Dedifferentiated amniotic fluid mesenchymal stem cell (primary cell): ENCODE measurements around the gene ABCA3.
A peak's percentile ranks its signal among the peaks of the same experiment; 100 is the strongest.
"Not testable (repeated sequence)": the region's sequence is repeated elsewhere in the genome, so short reads cannot be mapped to it uniquely, and the experiment has no call there.

Experiments used
- DNase-seq: peaks from one replicate; pipeline ENCODE4 v3.0.0-alpha.2; 2016; ENCODE audit errors: extremely low spot score

Gene ABCA3

GRCh38 chr16:2340564-2341455 lies at the start of gene ABCA3:
TSS of gene ABCA3 (minus strand) at chr16:2340728. CDS start at chr16:2326466, 14,262 bp downstream.
- peak; percentile 65 for DNase-seq

DNA sequence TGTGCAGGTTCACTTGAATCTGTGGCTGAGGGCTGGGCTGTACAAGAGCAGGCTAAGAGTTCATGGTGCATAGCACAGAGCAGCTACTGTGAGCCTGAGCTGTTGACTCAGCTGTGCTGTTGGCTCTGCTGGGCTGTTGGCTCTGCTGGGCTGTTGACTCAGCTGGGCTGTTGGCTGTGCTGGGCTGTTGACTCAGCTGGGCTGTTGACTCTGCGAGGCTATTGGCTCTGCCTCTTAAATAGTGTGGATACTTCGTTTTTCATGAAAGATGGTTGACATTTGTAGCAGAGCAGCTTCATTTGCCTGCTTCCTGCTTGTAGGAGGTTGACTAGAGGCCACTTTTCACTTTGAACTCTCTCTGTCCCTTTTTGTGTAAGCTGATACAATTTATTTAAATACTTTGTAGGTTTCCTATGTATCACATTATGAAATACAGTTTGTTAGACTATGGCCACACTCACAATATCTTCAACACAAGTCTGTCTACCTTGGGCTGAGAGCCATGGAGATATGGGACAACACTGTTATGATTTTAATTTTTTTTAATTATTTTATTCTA lies 48.4 kb upstream of the ABCA3 start:
- DNase-seq: no peak

DNA sequence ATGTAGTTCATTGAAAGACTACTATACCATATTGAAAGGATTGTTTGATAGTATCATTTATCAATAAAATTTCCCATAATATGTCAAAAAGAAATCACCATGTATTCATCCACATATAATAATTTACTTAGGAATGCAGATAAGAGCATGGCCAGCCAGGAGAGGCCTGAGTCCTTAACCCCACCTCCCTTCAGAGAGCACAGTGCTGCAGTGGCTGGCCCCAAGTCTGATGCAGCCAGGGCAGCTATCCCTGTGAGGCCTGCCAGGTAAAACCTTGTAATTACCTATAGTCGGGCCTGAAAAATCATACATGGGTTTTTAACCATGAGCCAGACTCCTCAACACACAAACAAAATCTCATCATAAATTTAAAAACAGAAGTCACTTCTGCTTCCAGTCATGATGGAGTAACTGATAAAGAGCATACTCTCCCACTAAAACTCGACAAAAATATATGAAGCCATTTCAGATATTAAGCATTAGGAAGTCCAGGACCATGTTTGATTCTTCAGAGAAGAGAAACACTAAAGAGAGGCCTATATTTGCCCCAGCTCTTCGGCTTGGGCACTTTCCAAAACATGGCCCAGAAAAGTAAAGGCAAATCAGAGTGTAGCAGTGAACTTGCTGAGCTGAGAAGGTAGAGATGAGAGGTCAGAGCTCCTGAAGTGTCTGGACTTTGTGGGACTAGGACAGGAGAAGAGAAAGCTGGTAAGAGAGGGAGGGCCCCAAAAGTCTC lies 47.8 kb upstream of the ABCA3 start:
- DNase-seq: no peak

DNA sequence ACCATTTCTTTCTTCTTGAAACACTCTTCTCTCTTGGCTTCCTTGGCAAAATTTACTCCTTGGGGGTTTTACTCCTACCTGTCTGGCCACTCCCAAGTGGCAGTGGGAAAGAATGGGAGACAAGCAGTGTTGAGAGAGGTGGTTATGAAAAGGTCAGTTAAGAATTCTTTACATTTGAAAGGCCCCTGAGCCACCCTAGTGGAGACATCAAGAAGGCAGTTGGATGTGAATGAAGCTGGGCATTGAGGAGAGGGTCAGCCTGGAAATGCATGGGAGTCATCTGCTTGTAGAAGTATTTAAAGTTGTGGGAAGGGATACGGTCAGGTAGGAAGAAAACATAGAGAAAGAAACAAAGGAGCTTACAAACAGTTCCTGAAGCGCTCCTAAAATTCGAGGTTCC lies 46.5 kb upstream of the ABCA3 start:
- no peak for DNase-seq

DNA sequence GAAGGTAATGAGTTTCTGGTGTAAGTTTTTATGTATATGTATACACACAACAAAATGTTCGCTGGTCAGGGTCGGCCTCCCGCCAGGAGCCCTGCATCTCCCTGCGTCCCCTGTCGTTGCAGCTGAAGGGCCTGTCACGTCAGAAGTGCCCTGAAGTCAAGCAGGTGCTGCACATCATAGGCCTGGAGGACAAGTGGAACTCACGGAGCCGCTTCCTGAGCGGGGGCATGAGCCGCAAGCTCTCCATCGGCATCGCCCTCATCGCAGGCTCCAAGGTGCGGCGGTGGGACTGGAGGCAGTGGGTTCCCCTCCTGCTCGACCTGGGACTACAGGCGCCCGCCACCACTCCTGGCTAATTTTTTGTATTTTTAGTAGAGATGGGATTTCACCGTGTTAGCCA lies 45.5 kb upstream of the ABCA3 start:
- not testable (repeated sequence) for DNase-seq

DNA sequence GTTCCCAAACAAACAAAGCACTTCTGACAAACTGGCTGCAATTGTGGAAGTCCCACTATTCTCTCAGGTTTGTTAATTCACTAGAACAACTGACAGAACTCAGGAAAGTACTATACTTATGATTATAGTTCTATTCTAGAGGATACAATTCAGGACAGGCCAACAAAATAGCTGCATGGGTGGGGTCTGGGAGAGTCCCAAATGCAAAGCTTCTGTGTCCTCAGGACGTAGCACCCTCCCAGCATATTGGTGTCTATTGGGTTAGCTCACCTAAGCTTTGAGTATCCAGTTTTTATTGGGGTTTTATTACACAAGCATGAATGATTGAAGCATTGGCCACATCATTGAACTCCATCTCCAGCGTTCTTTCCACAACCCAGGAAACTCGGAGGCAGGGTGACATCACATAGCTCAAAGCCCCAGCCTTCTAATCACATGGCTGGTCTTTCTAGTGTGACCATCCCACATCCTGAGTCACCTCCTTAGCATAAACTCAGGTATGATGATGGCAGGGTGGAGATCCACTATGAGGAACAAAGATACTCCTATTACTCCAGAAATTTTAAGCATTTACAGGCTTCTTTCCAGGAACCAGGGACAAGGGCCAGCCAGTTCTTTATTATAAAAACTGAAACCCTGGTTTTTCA lies 44.8 kb upstream of the ABCA3 start:
- no peak for DNase-seq

GRCh38 chr16:2384426-2384825 lies 43.9 kb upstream of the ABCA3 start:
- DNase-seq: no peak

DNA sequence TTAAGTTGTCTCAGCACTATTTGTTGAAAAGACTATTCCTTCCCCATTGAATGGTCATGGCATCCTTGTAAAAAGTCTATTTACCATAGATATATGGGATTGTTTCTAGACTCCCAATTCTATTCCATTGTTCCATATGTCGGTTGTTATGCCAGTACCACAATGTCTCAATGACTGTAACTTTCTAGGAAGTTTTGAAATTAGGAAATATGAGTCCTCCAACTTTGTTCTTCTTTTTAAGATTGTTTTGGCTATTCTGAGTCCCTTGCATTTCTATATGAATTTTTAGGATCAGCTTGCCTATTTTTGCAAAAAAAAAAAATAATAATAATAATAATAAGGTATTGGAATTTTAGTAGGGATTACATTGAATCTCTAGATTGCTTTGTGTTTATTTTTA lies 43.0 kb upstream of the ABCA3 start:
- DNase-seq: no peak

DNA sequence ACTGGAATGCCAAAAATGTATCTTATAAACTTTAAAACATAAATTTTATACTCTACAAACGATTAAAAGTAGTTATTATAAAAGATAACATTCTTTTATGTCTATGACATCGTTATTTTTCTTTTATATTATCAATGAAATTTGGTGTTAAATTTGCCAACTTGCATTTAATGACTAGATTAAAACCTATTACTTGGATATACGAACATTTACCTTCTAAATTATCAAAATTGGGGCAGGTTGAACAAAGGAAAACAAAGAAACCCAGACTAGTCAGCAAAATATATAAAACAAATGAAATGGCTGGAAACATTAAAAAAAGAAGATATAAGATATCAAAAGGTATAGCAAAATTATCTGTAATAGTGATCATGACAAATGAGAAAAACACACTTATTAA lies 34.1 kb upstream of the ABCA3 start:
- DNase-seq: no peak

- DNase-seq: no peak
Measured at GRCh38 chr16:2373176-2373575, 32.6 kb upstream of the ABCA3 start.

DNA sequence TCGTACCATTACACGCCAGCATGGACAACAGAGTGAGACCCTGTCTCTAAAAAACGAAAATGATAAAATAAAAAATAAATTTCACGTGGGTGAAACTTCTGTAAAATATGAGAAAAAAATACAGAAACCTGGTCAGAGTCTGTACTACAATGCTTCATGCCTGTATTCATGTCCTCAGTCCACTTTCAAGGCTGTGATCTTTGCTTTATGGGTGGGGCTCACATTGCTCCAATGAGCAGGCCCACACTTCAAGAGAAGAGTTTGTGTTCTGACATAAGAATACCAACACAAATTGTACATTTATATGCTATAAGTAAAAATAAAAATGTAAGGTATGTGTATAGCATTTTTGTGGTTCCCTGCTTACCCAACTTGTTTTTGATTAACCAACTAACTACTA lies 32.2 kb upstream of the ABCA3 start:
- DNase-seq: no peak

- DNase-seq: peak; percentile 42
Measured at GRCh38 chr16:2371421-2371820, 30.9 kb upstream of the ABCA3 start.

DNA sequence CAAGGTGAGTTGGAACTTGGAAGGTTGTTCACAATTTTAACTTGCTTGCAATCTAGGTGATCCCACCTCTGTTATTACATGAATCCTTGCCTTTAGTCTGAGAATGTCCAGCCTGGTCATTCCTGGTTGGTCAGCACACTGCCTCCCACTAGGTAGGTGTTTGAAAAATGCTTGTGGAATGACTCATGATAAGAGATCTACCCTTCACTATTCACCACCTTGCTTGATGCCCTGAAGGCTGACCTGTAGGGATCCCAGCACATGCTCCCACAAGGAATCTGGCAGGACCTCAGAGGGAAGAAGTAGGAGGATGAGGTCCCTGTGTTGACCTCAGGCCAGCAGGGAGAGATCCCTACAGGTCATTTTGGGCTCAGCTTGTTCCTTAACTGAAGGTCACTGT lies 30.2 kb upstream of the ABCA3 start:
- DNase-seq: no peak

DNA sequence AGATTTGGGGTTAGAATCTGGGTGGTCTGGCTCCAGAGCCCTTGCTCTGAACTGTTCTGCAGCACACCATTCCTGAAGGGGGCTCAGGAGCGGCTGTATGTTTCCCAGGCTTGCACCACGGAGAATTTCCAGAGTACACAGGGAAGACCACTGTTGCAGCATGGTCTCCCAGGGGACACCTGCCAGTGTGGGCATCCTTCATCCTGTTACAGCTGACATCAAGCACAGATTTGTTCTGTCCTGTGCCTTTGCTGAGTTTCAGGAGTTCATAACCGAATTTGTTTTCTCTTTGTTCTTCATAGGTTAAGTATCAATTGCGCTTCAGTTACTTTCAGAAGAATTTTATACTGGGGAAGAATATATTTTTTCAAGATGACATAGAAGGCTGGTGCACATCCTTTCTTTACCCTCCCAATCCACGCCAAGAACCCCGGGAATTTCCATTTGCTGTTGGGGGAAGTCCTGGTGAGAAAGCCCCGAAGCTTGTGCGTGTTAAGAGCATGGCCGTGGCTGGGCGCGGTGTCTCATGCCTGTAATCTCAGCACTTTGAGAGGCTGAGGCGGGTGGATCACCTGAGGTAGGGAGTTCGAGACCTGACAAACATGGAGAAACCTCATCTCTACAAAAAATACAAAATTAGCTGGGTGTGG lies 26.3 kb upstream of the ABCA3 start:
- no peak for DNase-seq

DNA sequence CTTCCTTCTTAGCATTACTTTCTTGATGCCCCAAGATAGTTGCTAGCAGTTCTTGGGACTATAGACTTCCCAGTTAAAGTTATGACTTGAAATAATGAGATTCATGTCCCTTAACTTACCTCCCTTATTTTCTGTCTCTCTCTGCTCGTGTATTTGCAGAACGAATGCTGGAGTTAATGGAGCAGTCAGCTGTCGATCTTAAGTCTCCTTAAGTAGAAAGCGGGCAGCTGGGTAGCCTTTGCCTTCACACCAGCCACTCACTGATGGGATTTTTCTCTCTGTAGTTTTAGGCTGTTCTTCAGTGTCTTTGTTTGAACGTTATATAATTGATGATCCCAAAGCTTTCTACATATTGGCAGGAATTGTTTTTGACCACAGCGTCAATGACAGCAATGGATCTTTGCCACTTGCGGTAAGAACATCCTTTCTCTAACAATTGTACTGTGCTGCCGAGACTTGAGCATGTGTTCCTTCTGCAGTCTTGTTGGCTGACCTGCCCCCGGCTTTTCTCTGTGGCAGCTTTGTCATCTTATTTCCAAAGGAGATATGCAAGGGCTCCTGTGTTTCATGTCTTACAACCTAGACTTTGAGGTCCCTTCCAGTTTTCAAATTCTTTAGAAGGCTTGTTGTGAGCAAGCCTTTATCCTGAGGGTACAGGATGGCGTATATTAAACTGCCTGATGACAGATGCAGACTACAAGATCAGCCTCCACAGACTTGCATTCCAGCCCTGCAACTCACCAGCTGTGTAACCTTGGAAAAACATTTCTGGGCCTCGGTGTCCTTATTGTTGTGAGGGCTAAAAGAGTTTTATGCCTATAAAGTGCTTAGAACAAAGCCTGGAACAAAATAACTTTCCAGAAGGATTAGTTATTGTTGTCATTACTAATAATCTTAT lies 25.1 kb upstream of the ABCA3 start:
- peak; percentile 82 for DNase-seq

- no peak for DNase-seq
Measured at GRCh38 chr16:2364638-2365210, 24.2 kb upstream of the ABCA3 start.

DNA sequence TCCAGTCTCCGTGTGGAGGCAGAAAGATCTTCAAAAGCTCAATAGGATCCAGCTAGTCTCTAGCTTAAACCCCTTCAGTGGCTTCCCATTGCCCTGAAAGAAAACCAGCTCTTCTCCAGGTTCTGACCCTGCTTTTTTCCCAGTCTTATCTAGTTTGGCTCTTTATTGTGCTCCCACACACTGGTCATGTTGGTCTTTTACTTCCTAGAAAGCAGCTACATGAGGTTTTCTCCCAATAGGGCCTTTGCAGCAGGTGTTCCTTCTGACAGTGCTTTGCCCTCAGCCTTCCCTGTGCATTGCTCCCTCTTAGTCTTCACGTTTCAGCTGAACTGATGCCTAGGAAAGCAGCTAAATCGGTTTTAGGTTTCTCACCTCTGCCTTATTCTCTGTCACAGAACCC lies 21.7 kb upstream of the ABCA3 start:
- DNase-seq: no peak

GRCh38 chr16:2361129-2361528 lies 20.6 kb upstream of the ABCA3 start:
- no peak for DNase-seq

DNA sequence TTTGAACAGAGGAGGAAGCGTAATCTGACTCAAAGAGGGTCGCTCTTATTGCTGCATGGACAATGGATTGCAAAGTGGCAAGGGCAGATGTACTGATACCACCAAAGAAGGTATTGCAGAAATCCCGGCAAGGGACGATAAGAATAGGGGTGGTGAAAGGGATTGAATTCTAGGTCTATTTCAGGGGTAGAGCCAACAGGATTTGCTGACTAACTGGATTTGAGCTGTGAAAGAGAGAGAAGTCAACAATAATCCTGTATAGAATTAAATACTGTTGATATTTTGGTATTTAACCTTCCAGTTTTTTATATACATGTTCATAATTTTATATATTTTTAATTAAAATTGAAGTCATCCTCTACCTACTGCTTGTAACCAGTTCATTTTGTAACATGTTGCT lies 19.4 kb upstream of the ABCA3 start:
- no peak for DNase-seq

DNA sequence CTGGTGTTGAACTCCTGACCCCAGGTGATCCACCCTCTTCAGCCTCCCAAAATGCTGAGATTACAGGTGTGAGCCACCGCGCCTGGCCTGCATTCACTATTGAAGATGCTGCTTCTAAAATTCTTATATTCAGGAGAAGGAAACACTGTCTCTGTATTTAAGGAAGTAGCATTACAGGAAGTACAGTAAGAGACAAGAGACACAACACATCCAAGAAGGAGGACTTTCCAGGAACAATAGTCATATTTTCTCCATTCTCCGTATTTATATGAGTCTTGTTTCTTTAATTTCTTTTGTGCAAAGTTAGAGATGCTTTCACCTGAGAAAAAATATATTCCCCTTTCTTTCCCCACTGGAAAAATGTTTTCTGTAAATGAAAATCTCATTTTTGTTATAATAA lies 18.3 kb upstream of the ABCA3 start:
- no peak for DNase-seq
